Astrocyte (in vitro differentiated cells and primary cell): ENCODE results near the gene MX2.
"Not testable (repeated sequence)": the region's sequence is repeated elsewhere in the genome, so short reads cannot be mapped to it uniquely, and the experiment has no call there.

ENCODE experiments used
- CTCF ChIP-seq: IDR thresholded peaks from 2 replicates; pipeline ENCODE4 v1.5.1; 2011; ENCODE audit warnings: low read depth, mild to moderate bottlenecking, inconsistent platforms, low read length, moderate library complexity; ENCODE audit not compliant: insufficient read depth
- EZH2 ChIP-seq: IDR thresholded peaks from 2 replicates; pipeline ENCODE4 v1.6.1; 2012; ENCODE audit warnings: mild to moderate bottlenecking, low read length, inconsistent platforms; ENCODE audit not compliant: insufficient read depth

GRCh38 chr21:41420998-41421397 is 59.2 kb downstream of the MX2 start:
- TF ChIP-seq CTCF, EZH2: not testable (repeated sequence)
